Activated T-cell treated with anti-CD3 and anti-CD28 coated beads, Interleukin-2, amount 50 U/mL, for 24 hours (primary cell): ENCODE data around the gene TUBA1B.

Experiments used
- DNase-seq: peaks from one replicate; pipeline ENCODE4 v3.0.0-alpha.2; 2020
- H3K27ac Mint-ChIP-seq: 2 replicates; pipeline ENCODE4 v1.8.0; 2020; ENCODE audit warnings: mild to moderate bottlenecking, mixed read lengths
- H3K27me3 Mint-ChIP-seq: 2 replicates; pipeline ENCODE4 v1.8.0; 2020; ENCODE audit warnings: mixed read lengths
- H3K36me3 Mint-ChIP-seq: 2 replicates; pipeline ENCODE4 v1.8.0; 2020; ENCODE audit warnings: low read depth, mixed read lengths
- H3K4me1 Mint-ChIP-seq: 2 replicates; pipeline ENCODE4 v1.8.0; 2020; ENCODE audit warnings: low read depth, mixed read lengths
- H3K4me3 Mint-ChIP-seq: 2 replicates; pipeline ENCODE4 v1.8.0; 2020; ENCODE audit warnings: mild to moderate bottlenecking, moderate library complexity, mixed read lengths
- H3K9me3 Mint-ChIP-seq: 2 replicates; pipeline ENCODE4 v1.8.0; 2020; ENCODE audit warnings: mixed read lengths

TUBA1B gene

GRCh38 chr12:49089821-49090773 is 41.1 kb downstream of the TUBA1B start:
- H3K27me3 Mint-ChIP-seq, result peaks cover 67% of the 10 kb centered on the region
- peak overlapping the region; percentile 66 for H3K27ac Mint-ChIP-seq
- H3K4me3 Mint-ChIP-seq, result peak overlapping the region; percentile 67
- no peaks in the 10 kb centered on the region for H3K9me3 Mint-ChIP-seq
- peaks cover 51% of the 10 kb centered on the region for H3K4me1 Mint-ChIP-seq
- DNase-seq, result peak; percentile 65
- no peaks in the 10 kb centered on the region for H3K36me3 Mint-ChIP-seq

GRCh38 chr12:49088932-49089330 is 42.3 kb downstream of the TUBA1B start:
- Mint-ChIP-seq H3K4me1 (peaks cover 49% of the 10 kb centered on the region), H3K27me3 (peaks cover 57% of the 10 kb centered on the region), H3K4me3 (no peak overlapping the region), H3K36me3 (no peaks in the 10 kb centered on the region), H3K27ac (no peak overlapping the region), H3K9me3 (no peaks in the 10 kb centered on the region)
- DNase-seq, result no peak

GRCh38 chr12:49088150-49088931 is 42.9 kb downstream of the TUBA1B start:
- Mint-ChIP-seq H3K27me3 (peaks cover 51% of the 10 kb centered on the region), H3K36me3 (no peaks in the 10 kb centered on the region), H3K4me1 (peaks cover 43% of the 10 kb centered on the region), H3K27ac (no peak overlapping the region), H3K4me3 (peak overlapping the region; percentile 18), H3K9me3 (no peaks in the 10 kb centered on the region)
- DNase-seq, result peak; percentile 75

- no peaks in the 10 kb centered on the region for H3K9me3 Mint-ChIP-seq
- no peak overlapping the region for H3K27ac Mint-ChIP-seq
- peaks cover 28% of the 10 kb centered on the region for H3K4me1 Mint-ChIP-seq
- DNase-seq, result no peak
- H3K4me3 Mint-ChIP-seq, result no peak overlapping the region
- H3K27me3 Mint-ChIP-seq, result peaks cover 30% of the 10 kb centered on the region
- no peaks in the 10 kb centered on the region for H3K36me3 Mint-ChIP-seq
Observed at GRCh38 chr12:49086116-49086515, 45.1 kb downstream of the TUBA1B start.

DNA sequence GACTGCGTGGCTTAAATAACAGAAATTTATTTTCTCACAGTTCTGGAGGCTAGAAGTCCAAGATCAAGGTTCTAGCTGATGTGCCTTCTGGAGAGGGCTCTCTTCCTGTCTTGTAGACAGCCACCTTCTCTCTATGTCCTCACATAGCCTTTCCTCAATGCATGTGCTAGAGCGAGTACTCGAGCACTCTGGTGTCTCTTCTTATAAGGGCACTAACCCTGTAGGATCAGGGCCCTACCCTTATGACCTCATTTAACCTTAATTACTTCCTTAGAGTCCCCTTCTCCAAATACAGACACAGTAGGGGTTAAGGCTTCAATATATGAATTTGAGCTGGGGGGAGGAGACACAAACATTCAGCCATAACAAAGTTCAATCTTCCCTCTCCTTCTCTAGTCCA is 46.8 kb downstream of the TUBA1B start:
- no peak overlapping the region for H3K4me3 Mint-ChIP-seq
- H3K9me3 Mint-ChIP-seq, result no peaks in the 10 kb centered on the region
- H3K4me1 Mint-ChIP-seq, result peaks cover 16% of the 10 kb centered on the region
- no peak overlapping the region for H3K27ac Mint-ChIP-seq
- H3K36me3 Mint-ChIP-seq, result no peaks in the 10 kb centered on the region
- H3K27me3 Mint-ChIP-seq, result peaks cover 15% of the 10 kb centered on the region
- no peak for DNase-seq

- no peak overlapping the region for H3K4me3 Mint-ChIP-seq
- no peaks in the 10 kb centered on the region for H3K36me3 Mint-ChIP-seq
- no peaks in the 10 kb centered on the region for H3K27me3 Mint-ChIP-seq
- no peak overlapping the region for H3K27ac Mint-ChIP-seq
- no peaks in the 10 kb centered on the region for H3K9me3 Mint-ChIP-seq
- DNase-seq, result no peak
- H3K4me1 Mint-ChIP-seq, result no peaks in the 10 kb centered on the region
Observed at GRCh38 chr12:49079793-49080192, 51.4 kb downstream of the TUBA1B start.
